ENCODE data around the gene SLC26A11.

- TF ChIP-seq EZH2 (IDR thresholded peaks at IDR 0.05; ENCODE audit: borderline replicate concordance, insufficient read depth, low read depth, low read length, poor library complexity, severe bottlenecking) (no peak), CTCF (IDR thresholded peaks at IDR 0.05) (peak; percentile 37)
Measured at GRCh38 chr17:80263253-80264204, 43.3 kb downstream of the SLC26A11 start.
